GM18909 (cell line): ENCODE results near the gene INCA1.

Experiments used
- ATAC-seq: cut with Tn5 transposase; IDR thresholded peaks from one replicate; pipeline ENCODE4 v1.9.1; 2021; ENCODE audit warnings: mild to moderate bottlenecking; ENCODE audit not compliant: unreplicated experiment, poor library complexity

The INCA1 gene

GRCh38 chr17:5014357-5014756 is 17.0 kb upstream of the INCA1 start:
- ATAC-seq, result no peak

GRCh38 chr17:5011928-5012327 is 14.6 kb upstream of the INCA1 start:
- no peak for ATAC-seq

GRCh38 chr17:5003214-5003867 is 6.0 kb upstream of the INCA1 start:
- ATAC-seq, result no peak

GRCh38 chr17:5002121-5002788 is 4.9 kb upstream of the INCA1 start:
- no peak for ATAC-seq

GRCh38 chr17:5000237-5000639 is 2.9 kb upstream of the INCA1 start:
- no peak for ATAC-seq

GRCh38 chr17:4999430-5000093 is 2.2 kb upstream of the INCA1 start:
- no peak for ATAC-seq

- no peak for ATAC-seq
Observed at GRCh38 chr17:4998732-4999429, 1.6 kb upstream of the INCA1 start.

GRCh38 chr17:4998027-4998731 is 857 bp upstream of the INCA1 start:
- ATAC-seq, result peak; percentile 15

GRCh38 chr17:4994081-4994595 is 3.2 kb downstream of the INCA1 start:
- ATAC-seq, result no peak

- peak; percentile 18 for ATAC-seq
Observed at GRCh38 chr17:4987767-4988567, 9.4 kb downstream of the INCA1 start.

- peak; percentile 67 for ATAC-seq
Observed at GRCh38 chr17:4986951-4987766, 10.2 kb downstream of the INCA1 start, which contains the start of gene CAMTA2. TSS of gene CAMTA2 (minus strand) at chr17:4987675. CDS start at chr17:4986222, 1,453 bp downstream.

- ATAC-seq, result no peak
Observed at GRCh38 chr17:4986403-4986802, 10.9 kb downstream of the INCA1 start.

GRCh38 chr17:4982305-4982704 is 15.0 kb downstream of the INCA1 start:
- no peak for ATAC-seq

GRCh38 chr17:4980644-4981216 is 16.6 kb downstream of the INCA1 start:
- no peak for ATAC-seq

- no peak for ATAC-seq
Observed at GRCh38 chr17:4978726-4979125, 18.6 kb downstream of the INCA1 start.

GRCh38 chr17:4974115-4974670 is 23.1 kb downstream of the INCA1 start:
- no peak for ATAC-seq

GRCh38 chr17:4973256-4974114 is 23.8 kb downstream of the INCA1 start:
- no peak for ATAC-seq
